GM19397 (cell line): Measurements from ENCODE around the gene S100A9.
"Not testable (repeated sequence)": the region's sequence is repeated elsewhere in the genome, so short reads cannot be mapped to it uniquely, and the experiment has no call there.

Source experiments
- ATAC-seq: cut with Tn5 transposase; IDR thresholded peaks from one replicate; pipeline ENCODE4 v1.9.1; 2021; ENCODE audit warnings: mild to moderate bottlenecking, moderate library complexity; ENCODE audit not compliant: unreplicated experiment

S100A9 gene

DNA sequence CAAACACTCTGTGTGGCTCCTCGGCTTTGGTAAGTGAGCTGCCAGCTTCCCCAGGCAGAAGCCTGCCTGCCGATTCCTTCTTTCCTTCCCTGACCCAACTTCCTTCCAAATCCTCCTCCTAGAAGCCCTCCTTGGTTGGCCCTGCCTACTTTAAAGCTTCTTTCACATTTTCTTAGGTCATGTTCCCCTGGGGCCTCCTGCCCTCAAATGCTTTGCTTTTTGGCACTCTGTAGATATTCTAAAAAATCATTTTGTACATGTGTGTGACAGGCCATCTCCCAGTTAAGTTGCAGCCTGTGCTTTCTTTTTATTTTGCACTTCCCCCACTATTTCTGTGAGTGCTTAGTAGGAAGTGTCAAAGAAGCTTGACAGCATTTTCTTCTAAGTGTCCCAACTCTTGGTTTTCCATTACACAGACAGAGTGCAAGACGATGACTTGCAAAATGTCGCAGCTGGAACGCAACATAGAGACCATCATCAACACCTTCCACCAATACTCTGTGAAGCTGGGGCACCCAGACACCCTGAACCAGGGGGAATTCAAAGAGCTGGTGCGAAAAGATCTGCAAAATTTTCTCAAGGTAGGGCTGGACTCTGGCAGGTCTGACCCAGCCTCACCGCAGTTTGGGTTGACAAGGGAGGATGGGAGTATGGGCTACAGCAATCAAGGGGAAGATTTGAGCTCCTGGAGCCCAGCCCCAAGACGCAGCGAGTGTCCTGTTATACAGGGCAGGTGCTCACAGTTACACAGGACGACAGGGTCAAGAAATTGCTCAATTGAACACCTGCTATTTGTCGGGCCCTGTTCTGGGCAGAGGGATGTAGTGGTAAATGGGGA is at the start of gene S100A9:
TSS of gene S100A9 (plus strand) at position 2 of the 838 bp plus-strand sequence. CDS start at position 432, 430 bp downstream.
- no peak for ATAC-seq

DNA sequence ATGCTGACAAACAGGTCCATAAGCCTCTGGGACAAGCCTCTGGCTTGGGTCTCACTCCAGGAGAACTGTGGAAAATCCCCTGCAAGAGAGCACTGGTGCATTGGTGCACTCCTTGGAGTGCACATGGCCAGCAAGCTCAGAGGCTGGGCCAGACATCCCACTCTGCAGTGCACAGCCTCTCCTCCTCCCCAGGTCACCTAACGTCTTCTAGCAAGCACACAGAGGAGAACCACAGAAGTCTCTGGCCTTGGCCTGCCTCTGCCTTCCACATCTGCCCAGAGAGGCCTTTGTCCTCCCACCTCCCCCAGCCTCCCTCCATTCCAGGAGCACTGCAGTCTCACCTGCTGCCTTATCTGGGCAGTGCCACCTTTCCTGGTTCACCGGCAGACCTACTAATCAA is 49.1 kb upstream of the S100A9 start:
- no peak for ATAC-seq

- ATAC-seq = no peak
Measured at GRCh38 chr1:153309441-153309840, 48.2 kb upstream of the S100A9 start.

- ATAC-seq = no peak
Measured at GRCh38 chr1:153310526-153310925, 47.1 kb upstream of the S100A9 start.

GRCh38 chr1:153312570-153313186 is 45.0 kb upstream of the S100A9 start, which contains the start of gene PGLYRP3:
Gene PGLYRP3, minus strand, starts transcription at chr1:153312952. Its CDS starts 2,287 bp downstream, at chr1:153310665.
- ATAC-seq = no peak

- ATAC-seq = no peak
Measured at GRCh38 chr1:153313288-153313687, 44.4 kb upstream of the S100A9 start.

- ATAC-seq = not testable (repeated sequence)
Measured at GRCh38 chr1:153314388-153314787, 43.3 kb upstream of the S100A9 start.

DNA sequence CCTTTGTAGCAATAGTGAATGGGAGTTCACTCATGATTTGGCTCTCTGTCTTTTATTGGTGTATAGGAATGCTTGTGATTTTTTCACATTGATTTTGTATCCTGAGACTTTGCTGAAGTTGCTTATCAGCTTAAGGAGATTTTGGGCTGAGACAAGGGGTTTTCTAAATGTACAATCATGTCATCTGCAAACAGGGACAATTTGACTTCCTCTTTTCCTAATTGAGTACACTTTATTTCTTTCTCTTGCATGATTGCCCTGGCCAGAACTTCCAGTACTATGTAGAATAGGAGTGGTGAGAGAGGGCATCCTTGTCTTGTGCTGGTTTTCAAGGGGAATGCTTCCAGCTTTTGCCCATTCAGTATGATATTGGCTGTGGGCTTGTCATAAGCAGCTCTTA is 41.6 kb upstream of the S100A9 start:
- ATAC-seq = not testable (repeated sequence)

DNA sequence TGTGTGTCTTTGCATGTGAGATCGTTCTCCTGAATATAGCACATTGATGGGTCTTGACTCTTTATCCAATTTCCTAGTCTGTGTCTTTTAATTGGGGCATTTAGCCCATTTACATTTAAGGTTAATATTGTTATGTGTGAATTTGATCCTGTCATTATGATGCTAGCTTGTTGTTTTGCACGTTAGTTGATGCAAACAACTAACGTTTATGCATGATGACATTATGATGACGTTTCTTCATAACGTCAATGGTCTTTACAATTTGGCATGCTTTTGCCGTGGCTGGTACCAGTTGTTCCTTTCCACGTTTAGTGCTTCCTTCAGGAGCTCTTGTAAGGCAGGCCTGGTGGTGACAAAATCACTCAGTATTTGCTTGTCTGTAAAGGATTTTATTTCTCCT is 39.5 kb upstream of the S100A9 start:
- not testable (repeated sequence) for ATAC-seq

DNA sequence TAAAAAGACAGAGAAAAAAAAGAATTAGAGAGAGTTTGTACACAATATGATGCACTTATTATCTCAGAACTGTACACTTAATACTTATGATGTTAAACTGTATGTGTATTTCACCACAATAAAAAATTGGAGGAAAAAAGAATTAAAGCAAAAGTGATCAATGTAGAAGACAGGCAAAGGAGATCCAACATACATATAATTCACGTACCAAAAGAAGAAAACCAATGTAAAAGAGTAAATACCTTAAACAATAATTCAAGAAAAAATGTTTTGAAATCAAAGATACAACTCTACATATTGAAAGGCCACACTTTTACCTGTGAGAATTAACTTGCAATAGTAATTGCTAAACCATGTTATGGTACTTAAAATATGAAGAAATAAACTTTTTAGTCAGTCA is 35.1 kb upstream of the S100A9 start:
- no peak for ATAC-seq

DNA sequence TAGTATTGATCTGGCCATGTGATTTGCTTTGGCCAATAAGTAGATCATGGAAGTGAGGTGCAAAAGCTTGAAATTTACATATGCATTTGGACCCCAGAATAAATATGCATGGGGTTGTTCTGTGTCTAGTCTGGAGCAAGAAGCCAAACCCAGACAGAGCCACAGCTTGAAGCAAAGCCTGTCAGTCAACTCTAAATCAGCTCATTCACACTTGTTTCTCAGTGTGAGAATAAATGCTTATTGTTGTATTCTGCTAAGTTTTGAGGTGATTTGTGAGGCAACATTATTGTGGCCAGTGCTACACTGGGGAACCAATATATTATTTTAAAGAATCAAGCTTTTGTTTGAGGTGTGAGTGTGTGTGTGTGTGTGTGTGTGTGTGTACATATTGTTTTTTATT is 32.7 kb upstream of the S100A9 start:
- no peak for ATAC-seq

- no peak for ATAC-seq
Measured at GRCh38 chr1:153333902-153334301, 23.8 kb upstream of the S100A9 start.

- no peak for ATAC-seq
Measured at GRCh38 chr1:153336650-153337049, 21.0 kb upstream of the S100A9 start.

DNA sequence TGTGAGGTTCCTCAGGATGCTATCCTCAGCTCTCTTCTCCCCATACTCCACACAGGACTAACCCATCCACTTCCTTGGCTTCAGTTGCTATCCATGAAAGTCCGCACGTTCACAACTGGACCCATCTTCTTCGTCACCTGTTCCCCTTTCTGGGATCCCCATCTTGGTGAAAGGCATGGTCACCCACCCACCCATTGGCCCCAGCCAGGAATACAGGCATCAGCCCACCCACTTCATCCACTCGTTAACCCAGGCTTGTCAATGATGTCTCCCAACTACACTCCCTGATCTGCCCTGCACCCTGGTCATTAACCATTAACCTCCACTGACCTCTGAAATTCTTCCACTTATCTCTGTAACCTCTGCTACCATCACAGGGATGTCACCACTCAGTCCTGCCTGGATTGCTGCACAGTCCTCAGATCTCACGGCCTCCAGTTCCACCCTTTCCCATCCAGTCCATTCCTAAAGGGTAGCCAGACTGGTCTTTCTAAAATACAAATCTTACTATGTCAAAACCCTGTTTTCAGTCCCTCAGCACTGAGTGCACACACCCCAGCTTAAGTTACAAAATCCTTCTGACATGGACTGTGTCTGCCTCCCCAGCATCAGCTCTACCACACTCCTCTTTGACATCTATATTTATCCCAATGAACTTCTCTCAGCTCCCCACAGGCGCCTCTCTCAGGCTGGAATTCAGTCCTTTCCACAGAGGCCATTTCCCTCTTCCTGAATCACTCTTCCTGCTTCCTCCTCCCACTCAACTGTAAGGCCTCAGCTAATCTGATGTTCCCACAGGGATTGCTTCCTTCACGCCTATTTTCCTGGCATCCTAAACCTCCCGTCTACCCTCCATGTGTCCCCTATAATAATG is 19.4 kb upstream of the S100A9 start:
- no peak for ATAC-seq

DNA sequence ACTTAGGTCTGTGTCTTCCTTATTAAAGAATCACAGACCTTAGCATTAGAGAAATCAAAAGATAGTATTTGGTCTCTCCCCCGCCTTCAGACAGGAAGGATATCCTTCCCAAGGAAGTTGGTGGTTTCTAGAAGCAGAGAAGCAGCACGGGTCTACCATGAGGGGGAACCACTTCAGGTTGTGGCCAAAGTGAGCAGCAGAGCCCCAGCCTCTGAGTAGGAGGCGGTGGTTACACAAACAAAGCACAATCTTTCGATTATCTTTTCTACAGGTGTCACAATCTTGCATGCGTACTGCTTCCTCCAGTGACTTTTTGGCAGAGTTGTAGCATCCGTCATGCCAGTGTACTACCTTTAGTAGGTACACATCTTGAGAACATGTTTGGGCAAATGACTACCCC is 17.9 kb upstream of the S100A9 start:
- ATAC-seq = no peak

GRCh38 chr1:153340356-153340755 is 17.3 kb upstream of the S100A9 start:
- ATAC-seq = no peak

DNA sequence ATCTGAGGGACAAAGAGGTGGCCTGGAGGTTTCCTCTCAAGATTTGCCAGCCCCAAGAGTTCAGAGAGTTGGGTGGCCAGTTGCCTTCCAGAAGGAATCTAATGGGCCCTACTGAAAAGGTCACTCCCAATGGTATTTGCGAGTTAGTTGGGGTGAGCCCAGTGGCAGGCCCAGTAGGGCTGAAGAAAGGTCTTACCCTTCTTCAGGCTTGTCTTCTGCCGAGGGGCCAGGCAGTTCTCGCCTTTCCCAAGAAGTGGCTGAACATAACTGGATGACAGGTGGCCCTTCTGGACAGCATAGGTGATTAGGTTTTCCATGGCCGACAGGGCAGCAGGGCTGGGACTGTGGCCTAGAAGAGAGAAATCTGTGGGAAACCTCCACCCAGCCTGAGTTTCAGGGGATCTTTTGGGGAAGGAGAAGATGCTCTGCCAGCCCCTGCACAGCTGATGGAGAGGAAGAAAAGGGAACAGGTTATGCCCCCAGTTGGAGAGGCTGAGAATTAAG is 16.2 kb upstream of the S100A9 start:
- no peak for ATAC-seq

- ATAC-seq = no peak
Measured at GRCh38 chr1:153342178-153342577, 15.5 kb upstream of the S100A9 start.

DNA sequence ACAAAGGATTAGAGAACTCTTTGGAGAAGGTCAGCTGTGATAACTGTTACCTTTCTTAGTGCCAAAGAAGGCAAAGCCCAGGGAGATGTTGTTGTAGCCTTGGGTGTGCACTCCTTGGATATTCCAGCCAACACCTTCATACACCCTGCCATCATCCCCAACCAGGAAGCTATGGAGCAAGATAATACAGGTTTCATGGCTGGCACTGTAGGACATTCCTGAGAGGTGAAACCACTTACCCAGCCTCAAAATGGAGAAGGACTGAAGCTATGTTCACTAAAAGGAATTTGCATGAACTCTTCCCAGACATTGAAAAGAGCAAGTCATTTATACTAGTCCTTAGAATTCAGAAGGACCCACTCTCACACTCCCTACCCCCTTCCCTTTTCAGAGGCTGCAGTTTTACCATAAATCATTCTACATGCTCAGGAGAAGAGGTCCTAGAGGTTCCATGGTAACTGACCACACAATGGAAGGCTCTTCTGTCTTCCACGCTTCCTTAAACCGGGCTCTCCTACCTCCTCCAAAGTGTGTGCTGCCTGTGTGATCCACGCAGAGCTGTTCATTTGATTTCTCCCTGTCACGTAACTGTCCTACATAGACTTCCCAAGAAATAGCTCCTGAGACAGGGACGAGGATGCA is 14.5 kb upstream of the S100A9 start:
- ATAC-seq = no peak

DNA sequence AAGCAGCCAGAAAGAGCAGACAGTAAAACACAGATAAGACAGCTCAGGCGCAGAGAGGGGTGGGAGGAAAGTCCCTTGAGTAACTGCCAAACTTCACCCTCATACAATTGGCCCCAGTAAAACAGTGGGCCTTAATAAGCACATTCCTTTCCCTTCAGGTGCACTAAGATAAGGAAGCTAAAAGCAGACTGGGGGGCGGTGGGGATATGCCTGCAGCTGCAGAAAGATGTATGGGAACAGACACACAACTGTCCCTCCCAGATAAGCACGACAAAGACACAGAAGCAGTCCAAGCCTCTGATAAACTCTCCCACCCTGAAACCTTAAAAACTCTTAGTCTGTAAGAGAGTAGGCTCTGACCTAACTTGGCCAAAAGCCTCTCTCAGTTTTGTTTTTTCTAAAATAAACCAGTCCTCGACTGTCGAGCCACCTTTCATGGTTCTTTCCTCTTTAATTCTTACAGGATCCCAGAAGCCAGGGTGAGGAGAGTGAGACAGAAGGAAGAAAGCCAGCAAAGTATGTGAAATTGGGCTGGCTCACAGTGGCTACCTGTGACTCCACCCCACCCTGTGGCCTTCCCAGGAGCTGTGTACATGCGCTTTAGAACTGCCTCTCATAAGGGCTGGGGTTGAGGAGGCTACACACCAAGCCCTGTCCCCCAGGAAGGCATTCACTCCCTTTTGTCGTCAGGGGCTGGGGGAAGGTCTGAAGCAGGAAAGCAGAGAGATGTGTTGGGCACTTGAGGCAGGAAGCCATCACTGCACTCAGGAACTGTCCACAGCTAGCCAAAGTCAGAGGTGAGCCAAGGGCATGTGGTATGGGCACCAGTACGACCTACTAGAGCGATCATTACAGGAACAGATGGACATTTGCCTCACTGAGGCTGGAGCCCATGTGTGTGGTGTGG is 13.6 kb upstream of the S100A9 start:
- no peak for ATAC-seq
